ENCODE data around the gene RNPC3.

Gene RNPC3

GRCh38 chr1:103525607-103526507 is at the start of gene RNPC3:
TSS of gene RNPC3 (plus strand) at chr1:103525699. CDS start at chr1:103526071, 372 bp downstream.
- no peak for TF ChIP-seq CTCF (IDR thresholded peaks at IDR 0.05)
- Histone ChIP-seq H3K27ac (peak within 1 kb of the TSS; percentile 88 to 95), H3K4me3 (peak within 1 kb of the TSS; percentile 77)
- peak; percentile 91 for DNase-seq (ENCODE audit: low spot score)

- no peak for DNase-seq (ENCODE audit: low spot score)
- Histone ChIP-seq H3K27ac (no peak overlapping the region), H3K4me3 (no peak overlapping the region)
- TF ChIP-seq CTCF (IDR thresholded peaks at IDR 0.05), result no peak
These were observed 48.4 kb upstream of the RNPC3 start for GRCh38 chr1:103477101-103477500.

- no peak for TF ChIP-seq CTCF (IDR thresholded peaks at IDR 0.05)
- DNase-seq (ENCODE audit: low spot score), result no peak
- Histone ChIP-seq H3K4me3 (no peak overlapping the region), H3K27ac (no peak overlapping the region)
These were observed 35.6 kb upstream of the RNPC3 start for GRCh38 chr1:103489935-103490334.

- no peak for TF ChIP-seq CTCF (IDR thresholded peaks at IDR 0.05)
- Histone ChIP-seq H3K4me3 (no peak overlapping the region), H3K27ac (no peak overlapping the region)
- no peak for DNase-seq (ENCODE audit: low spot score)
These were observed 33.4 kb upstream of the RNPC3 start for GRCh38 chr1:103492003-103492625.

GRCh38 chr1:103496014-103496635 is 29.4 kb upstream of the RNPC3 start:
- TF ChIP-seq CTCF (IDR thresholded peaks at IDR 0.05), result no peak
- H3K4me3 ChIP-seq, result no peak overlapping the region
- no peak overlapping the region for H3K27ac ChIP-seq
- DNase-seq (ENCODE audit: low spot score), result no peak

- Histone ChIP-seq H3K27ac (no peak overlapping the region), H3K4me3 (no peak overlapping the region)
- no peak for TF ChIP-seq CTCF (IDR thresholded peaks at IDR 0.05)
- no peak for DNase-seq (ENCODE audit: low spot score)
These were observed 28.1 kb upstream of the RNPC3 start for GRCh38 chr1:103497404-103497803.

All from coronary artery (tissue), 2 donors.